Gastroesophageal sphincter (tissue), 4 donors: ENCODE data around the gene CSNK2A1. TPM values are rescaled to one million over a fixed set of nuclear protein-coding genes. Genes with fewer than 3 reads are reported as not detected.

Experiments
- ATAC-seq: fragments of 150-250 bp; one replicate; pipeline ENCODE4 v1.9.1; 2016; ENCODE audit warnings: mild to moderate bottlenecking, moderate library complexity
- H3K27ac ChIP-seq, 4 donors: fragments of 200-600 bp; sonication (generic) in 3 of 4; 1 replicate in 3 of 4; 2 replicates in 1 of 4; pipeline ENCODE4 v1.5.1; 2016 to 2019
- H3K27me3 ChIP-seq: fragments of 200-600 bp; sonication (generic); one replicate; pipeline ENCODE4 v1.5.1; 2019
- H3K36me3 ChIP-seq, 2 donors: fragments of 200-600 bp; sonication (generic); one replicate each; pipeline ENCODE4 v1.5.1; 2019; ENCODE audit warnings: control low read depth in 1 of 2
- H3K4me1 ChIP-seq, 3 donors: fragments of 200-600 bp; sonication (generic); 1 replicate in 2 of 3; 2 replicates in 1 of 3; pipeline ENCODE4 v1.5.1; 2016 to 2019; ENCODE audit warnings: control low read depth in 2 of 3
- H3K4me3 ChIP-seq, 2 donors: fragments of 200-600 bp; sonication (generic); one replicate each; pipeline ENCODE4 v1.5.1; 2019; ENCODE audit warnings: mild to moderate bottlenecking in 1 of 2, moderate library complexity in 1 of 2
- H3K9me3 ChIP-seq, 3 donors: fragments of 200-600 bp; sonication (generic); one replicate each; pipeline ENCODE4 v1.5.1; 2017 to 2019; ENCODE audit warnings: control low read depth in 2 of 3
- EP300 ChIP-seq: sonication (generic); formaldehyde crosslinking; IDR thresholded peaks from one replicate; pipeline ENCODE4 v1.6.1; 2017; ENCODE audit warnings: antibody characterized with exemption, mild to moderate bottlenecking
- POLR2A ChIP-seq, 2 donors: fragments of 450-650 bp; IDR thresholded peaks; one replicate each; pipeline ENCODE4 v1.6.1; 2017; ENCODE audit warnings: antibody characterized with exemption in 2 of 2, mild to moderate bottlenecking in 2 of 2, moderate library complexity in 1 of 2
- POLR2AphosphoS5 ChIP-seq: sonication (generic); formaldehyde crosslinking; IDR thresholded peaks from one replicate; pipeline ENCODE4 v1.6.1; 2017; ENCODE audit warnings: antibody characterized with exemption
- WGBS, 2 donors: methylation state at CpG; one replicate each; pipeline ENCODE4 v1.1.5; 2018; ENCODE audit warnings: low coverage in 1 of 2; 5-methylcytosine and 5-hydroxymethylcytosine counted together
- total RNA-seq, 4 donors: library from RNA; depleted of rRNA; stranded (reverse); fragments of >200 nt; gene quantifications; one replicate each; pipeline ENCODE4 v1.1.0, GENCODE V29; 2016
- TF ChIP-seq, protein P1 (sequence below), 4 experiments: fragments of 200-600 bp in 2 of 4; fragments of 450-650 bp in 2 of 4; sonication (generic) in 1 of 4; IDR thresholded peaks; one replicate each; pipeline ENCODE4 v1.5.1; 2017 to 2019; ENCODE audit warnings: antibody characterized with exemption in 4 of 4, mild to moderate bottlenecking in 2 of 4, moderate library complexity in 2 of 4

Gene CSNK2A1
- total RNA-seq, 4 donors from 2014 or later: 69.1 to 109 (median 92.2) TPM

DNA sequence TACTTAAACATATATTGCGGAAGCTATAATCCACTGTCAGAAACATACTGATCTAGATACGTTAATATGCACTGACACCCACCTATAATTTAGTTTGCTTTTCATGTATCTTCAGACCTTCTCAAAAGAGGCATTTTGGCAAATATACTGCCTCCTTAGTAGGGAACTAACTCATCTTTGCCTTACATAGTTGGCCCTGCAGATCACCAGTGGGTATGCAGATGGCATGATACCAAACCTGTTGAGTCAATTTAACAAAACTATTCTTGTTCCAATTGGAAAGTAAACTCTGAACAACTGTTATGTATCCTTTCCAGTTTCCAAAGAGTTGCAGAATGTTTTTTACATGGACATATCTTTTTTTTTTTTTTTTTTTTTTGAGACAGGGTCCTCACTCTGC, 45.6 kb downstream of the CSNK2A1 start:
- no peak for TF ChIP-seq EP300
- TF ChIP-seq POLR2AphosphoS5: no peak
- no peak for TF ChIP-seq POLR2A (IDR thresholded peaks at IDR 0.05)
- TF ChIP-seq, protein P1, sequence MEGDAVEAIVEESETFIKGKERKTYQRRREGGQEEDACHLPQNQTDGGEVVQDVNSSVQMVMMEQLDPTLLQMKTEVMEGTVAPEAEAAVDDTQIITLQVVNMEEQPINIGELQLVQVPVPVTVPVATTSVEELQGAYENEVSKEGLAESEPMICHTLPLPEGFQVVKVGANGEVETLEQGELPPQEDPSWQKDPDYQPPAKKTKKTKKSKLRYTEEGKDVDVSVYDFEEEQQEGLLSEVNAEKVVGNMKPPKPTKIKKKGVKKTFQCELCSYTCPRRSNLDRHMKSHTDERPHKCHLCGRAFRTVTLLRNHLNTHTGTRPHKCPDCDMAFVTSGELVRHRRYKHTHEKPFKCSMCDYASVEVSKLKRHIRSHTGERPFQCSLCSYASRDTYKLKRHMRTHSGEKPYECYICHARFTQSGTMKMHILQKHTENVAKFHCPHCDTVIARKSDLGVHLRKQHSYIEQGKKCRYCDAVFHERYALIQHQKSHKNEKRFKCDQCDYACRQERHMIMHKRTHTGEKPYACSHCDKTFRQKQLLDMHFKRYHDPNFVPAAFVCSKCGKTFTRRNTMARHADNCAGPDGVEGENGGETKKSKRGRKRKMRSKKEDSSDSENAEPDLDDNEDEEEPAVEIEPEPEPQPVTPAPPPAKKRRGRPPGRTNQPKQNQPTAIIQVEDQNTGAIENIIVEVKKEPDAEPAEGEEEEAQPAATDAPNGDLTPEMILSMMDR (IDR thresholded peaks at IDR 0.05): no peak
- H3K27me3 ChIP-seq: no peaks in the 10 kb centered on the region
- no peaks in the 10 kb centered on the region for H3K9me3 ChIP-seq
- H3K4me1 ChIP-seq: no peaks in the 10 kb centered on the region
- 89 to 97% methylated on average over 2 of the region's 2 CpGs for WGBS, 2 donors
- no peak overlapping the region for H3K27ac ChIP-seq
- H3K4me3 ChIP-seq: no peak overlapping the region
- H3K36me3 ChIP-seq: peaks cover 10 to 98% of the 10 kb centered on the region in 2 donors
- no peak for ATAC-seq

DNA sequence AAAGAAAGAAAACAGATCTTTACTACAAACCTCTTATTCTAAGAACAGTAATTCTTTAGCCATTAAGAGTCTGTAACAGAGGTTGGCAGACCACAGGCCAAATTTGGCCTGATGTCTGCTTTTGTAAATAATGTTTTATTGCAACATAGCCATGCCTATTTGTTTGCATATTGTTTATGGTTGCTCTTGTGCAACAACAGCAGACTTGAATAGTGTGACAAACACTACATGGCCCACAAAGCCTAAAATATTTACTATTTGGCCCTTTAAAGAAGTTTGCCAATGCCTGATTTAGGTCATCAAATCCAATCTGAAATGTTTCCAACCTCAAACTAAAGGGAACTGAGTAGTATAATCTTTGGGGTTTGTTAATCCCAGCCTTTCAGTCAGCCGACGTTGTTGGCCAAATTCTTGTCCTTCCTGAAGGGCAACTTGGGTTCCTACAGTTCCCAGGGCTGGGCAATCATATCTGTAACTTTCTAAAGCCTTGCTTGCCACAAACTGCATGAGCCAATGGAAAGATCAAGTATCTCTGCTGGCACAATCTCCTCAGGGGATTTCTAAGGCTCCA, 47.4 kb downstream of the CSNK2A1 start:
- TF ChIP-seq POLR2A (IDR thresholded peaks at IDR 0.05) (no peak), EP300 (no peak), POLR2AphosphoS5 (peak; percentile 30)
- TF ChIP-seq, protein P1 (IDR thresholded peaks at IDR 0.05): no peak
- peak; percentile 57 for ATAC-seq
- 37 to 38% methylated on average over 2 of the region's 2 CpGs for WGBS, 2 donors
- H3K27me3 ChIP-seq: no peaks in the 10 kb centered on the region
- H3K4me3 ChIP-seq: no peak overlapping the region
- H3K4me1 ChIP-seq: no peaks in the 10 kb centered on the region
- peak overlapping the region in 1 of 4 donors; percentile 18 for H3K27ac ChIP-seq
- H3K36me3 ChIP-seq: peaks cover 9 to 98% of the 10 kb centered on the region in 2 donors
- no peaks in the 10 kb centered on the region for H3K9me3 ChIP-seq

DNA sequence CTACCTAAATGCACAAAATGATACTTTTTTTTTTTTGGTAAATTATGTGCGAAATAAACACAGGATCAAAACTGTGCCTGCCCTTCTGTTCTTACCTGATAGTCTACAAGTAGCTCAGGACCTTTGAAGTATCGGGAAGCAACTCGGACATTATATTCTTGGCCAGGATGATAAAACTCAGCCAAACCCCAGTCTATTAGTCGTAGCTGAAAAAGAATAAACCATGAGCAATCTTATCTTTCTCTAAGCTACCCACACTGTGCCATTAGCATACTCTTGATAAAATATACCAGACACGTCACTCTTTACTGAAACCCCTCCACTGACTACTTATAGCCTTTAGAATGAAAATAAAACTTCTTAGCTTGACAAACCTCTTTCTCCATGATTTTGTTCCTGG, 51.4 kb downstream of the CSNK2A1 start:
- Histone ChIP-seq H3K27ac (no peak overlapping the region), H3K4me3 (no peak overlapping the region), H3K36me3 (peaks cover 16 to 99% of the 10 kb centered on the region in 2 donors), H3K27me3 (no peaks in the 10 kb centered on the region), H3K9me3 (no peaks in the 10 kb centered on the region), H3K4me1 (no peaks in the 10 kb centered on the region)
- TF ChIP-seq EP300: no peak
- no peak for TF ChIP-seq POLR2A (IDR thresholded peaks at IDR 0.05)
- TF ChIP-seq POLR2AphosphoS5: no peak
- TF ChIP-seq, protein P1 (IDR thresholded peaks at IDR 0.05): no peak
- no peak for ATAC-seq
- WGBS, 2 donors: 81 to 87% methylated on average over 5 of the region's 5 CpGs

DNA sequence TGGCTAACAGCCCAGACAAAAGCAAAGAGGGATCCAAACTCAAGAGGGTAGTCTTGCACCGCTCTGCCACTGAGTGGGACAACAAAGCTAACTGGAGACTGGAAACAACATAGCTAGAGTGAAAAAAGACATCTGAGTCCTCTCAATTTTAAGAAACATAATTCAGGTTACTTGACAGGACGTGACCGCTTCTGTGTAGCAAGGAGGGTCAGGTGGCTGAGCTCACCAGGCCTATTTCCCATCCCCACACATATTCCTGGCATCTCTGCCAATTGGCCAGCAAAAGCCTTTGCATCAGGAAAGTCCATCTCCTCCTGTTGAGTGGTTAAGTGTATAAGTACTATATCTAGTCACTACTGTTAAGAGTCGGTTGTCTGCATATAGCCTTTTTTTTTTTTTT, 55.9 kb downstream of the CSNK2A1 start:
- H3K36me3 ChIP-seq: peaks cover 13 to 100% of the 10 kb centered on the region in 2 donors
- ATAC-seq: no peak
- no peak overlapping the region for H3K27ac ChIP-seq

More for the DNA sequence above, 55.9 kb downstream of the CSNK2A1 start:
- WGBS, 2 donors: 68 to 78% methylated on average over 4 of the region's 4 CpGs
- Histone ChIP-seq H3K4me3 (no peak overlapping the region), H3K27me3 (no peaks in the 10 kb centered on the region), H3K9me3 (no peaks in the 10 kb centered on the region), H3K4me1 (peaks cover 0 to 8% (median 0%) of the 10 kb centered on the region in 3 donors)
- TF ChIP-seq, protein P1 (IDR thresholded peaks at IDR 0.05): no peak
- TF ChIP-seq POLR2AphosphoS5 (no peak), EP300 (no peak), POLR2A (IDR thresholded peaks at IDR 0.05) (no peak)
